Uterus (tissue), 2 donors: Measurements from ENCODE around the gene ELOVL2.

ENCODE experiments used
- POLR2A ChIP-seq, 2 donors: fragments of 450-650 bp; IDR thresholded peaks; one replicate each; pipeline ENCODE4 v1.6.1; 2016; ENCODE audit warnings: antibody characterized with exemption in 2 of 2, mild to moderate bottlenecking in 1 of 2, moderate library complexity in 1 of 2
- TF ChIP-seq, protein P1 (sequence below), 4 experiments: fragments of 200-600 bp in 2 of 4; fragments of 450-650 bp in 2 of 4; sonication (generic) in 2 of 4; IDR thresholded peaks; one replicate each; pipeline ENCODE4 v1.5.1; 2016 to 2019; ENCODE audit warnings: antibody characterized with exemption in 4 of 4, mild to moderate bottlenecking in 2 of 4, moderate library complexity in 1 of 4

DNA sequence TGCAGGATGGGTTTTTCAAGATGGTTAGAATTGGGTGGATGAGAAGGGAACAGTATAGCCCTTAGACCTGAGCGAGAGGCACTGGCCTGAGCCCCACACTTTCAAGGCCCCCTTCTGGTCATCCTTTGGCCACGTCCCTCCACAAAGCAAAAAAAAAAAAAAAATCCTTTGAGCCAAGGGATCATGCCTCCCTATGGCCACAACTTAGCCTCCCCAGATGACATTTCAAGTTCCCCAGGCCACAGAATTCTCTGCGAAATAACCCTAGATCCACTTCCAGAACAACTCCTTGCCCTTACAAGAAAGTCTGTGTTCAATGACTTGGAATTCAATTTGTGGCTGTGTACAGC, 30.4 kb downstream of the ELOVL2 start:
- TF ChIP-seq, protein P1, sequence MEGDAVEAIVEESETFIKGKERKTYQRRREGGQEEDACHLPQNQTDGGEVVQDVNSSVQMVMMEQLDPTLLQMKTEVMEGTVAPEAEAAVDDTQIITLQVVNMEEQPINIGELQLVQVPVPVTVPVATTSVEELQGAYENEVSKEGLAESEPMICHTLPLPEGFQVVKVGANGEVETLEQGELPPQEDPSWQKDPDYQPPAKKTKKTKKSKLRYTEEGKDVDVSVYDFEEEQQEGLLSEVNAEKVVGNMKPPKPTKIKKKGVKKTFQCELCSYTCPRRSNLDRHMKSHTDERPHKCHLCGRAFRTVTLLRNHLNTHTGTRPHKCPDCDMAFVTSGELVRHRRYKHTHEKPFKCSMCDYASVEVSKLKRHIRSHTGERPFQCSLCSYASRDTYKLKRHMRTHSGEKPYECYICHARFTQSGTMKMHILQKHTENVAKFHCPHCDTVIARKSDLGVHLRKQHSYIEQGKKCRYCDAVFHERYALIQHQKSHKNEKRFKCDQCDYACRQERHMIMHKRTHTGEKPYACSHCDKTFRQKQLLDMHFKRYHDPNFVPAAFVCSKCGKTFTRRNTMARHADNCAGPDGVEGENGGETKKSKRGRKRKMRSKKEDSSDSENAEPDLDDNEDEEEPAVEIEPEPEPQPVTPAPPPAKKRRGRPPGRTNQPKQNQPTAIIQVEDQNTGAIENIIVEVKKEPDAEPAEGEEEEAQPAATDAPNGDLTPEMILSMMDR (IDR thresholded peaks at IDR 0.05), result no peak
- no peak for TF ChIP-seq POLR2A (IDR thresholded peaks at IDR 0.05)
